CD4-positive, CD25-positive, alpha-beta regulatory T cell (primary cell): ENCODE measurements around the gene FAM98A. TPM values are rescaled to one million over a fixed set of nuclear protein-coding genes. Genes with fewer than 3 reads are reported as not detected.

ENCODE experiments used
- ATAC-seq, 2 donors: fragments of 150-1000 bp; cut with Tn5 transposase; one replicate each; pipeline ENCODE4 v1.10.0; 2021; ENCODE audit warnings: low read depth in 2 of 2, moderate number of reproducible peaks in 2 of 2, moderate library complexity in 1 of 2
- DNase-seq, 3 donors: peaks; one replicate each; pipeline versions ENCODE4 v3.0.0 to v3.0.0-alpha.2; 2012 to 2022; ENCODE audit warnings: mixed read lengths in 1 of 3
- H3K27ac ChIP-seq: one replicate; pipeline ENCODE4 v1.7.0; 2013; ENCODE audit warnings: mild to moderate bottlenecking, low read length; ENCODE audit not compliant: insufficient read depth, poor library complexity, severe bottlenecking
- H3K27me3 ChIP-seq: one replicate; pipeline ENCODE4 v1.7.0; 2013; ENCODE audit warnings: low read length; ENCODE audit not compliant: control insufficient read depth, insufficient read depth
- H3K36me3 ChIP-seq: one replicate; pipeline ENCODE4 v1.7.0; 2013; ENCODE audit warnings: mild to moderate bottlenecking, low read length, moderate library complexity; ENCODE audit not compliant: control insufficient read depth, insufficient read depth
- H3K4me1 ChIP-seq: 2 replicates; pipeline ENCODE4 v1.7.0; 2013; ENCODE audit warnings: mild to moderate bottlenecking, low read length; ENCODE audit not compliant: insufficient read depth, control insufficient read depth, poor library complexity, severe bottlenecking
- H3K4me3 ChIP-seq: one replicate; pipeline ENCODE4 v1.7.0; 2013; ENCODE audit warnings: low read depth, mild to moderate bottlenecking, low read length, moderate library complexity
- H3K9me3 ChIP-seq, 2 experiments: 1 replicate in 1 of 2; 2 replicates in 1 of 2; pipeline ENCODE4 v1.7.0; 2013; ENCODE audit warnings: low read length in 2 of 2, mild to moderate bottlenecking in 1 of 2, moderate library complexity in 1 of 2; ENCODE audit not compliant: control insufficient read depth in 2 of 2
- H3K27ac Mint-ChIP-seq, 3 donors: one replicate each; pipeline ENCODE4 v1.8.0; 2020 to 2022; ENCODE audit warnings: mild to moderate bottlenecking in 3 of 3, mixed read lengths in 3 of 3, moderate library complexity in 2 of 3
- H3K27me3 Mint-ChIP-seq: one replicate; pipeline ENCODE4 v1.8.0; 2022; ENCODE audit warnings: mild to moderate bottlenecking, mixed read lengths
- H3K36me3 Mint-ChIP-seq: one replicate; pipeline ENCODE4 v1.8.0; 2020; ENCODE audit warnings: mixed read lengths
- H3K4me1 Mint-ChIP-seq, 4 donors: one replicate each; pipeline ENCODE4 v1.8.0; 2020 to 2022; ENCODE audit warnings: mixed read lengths in 4 of 4, mild to moderate bottlenecking in 1 of 4
- H3K4me3 Mint-ChIP-seq, 4 donors: one replicate each; pipeline ENCODE4 v1.8.0; 2020 to 2022; ENCODE audit warnings: mild to moderate bottlenecking in 4 of 4, mixed read lengths in 4 of 4, moderate library complexity in 3 of 4
- H3K9me3 Mint-ChIP-seq, 7 donors: one replicate each; pipeline ENCODE4 v1.8.0; 2020 to 2022; ENCODE audit warnings: mixed read lengths in 7 of 7, mild to moderate bottlenecking in 3 of 7, moderate library complexity in 2 of 7
- polyA plus RNA-seq, 4 donors: library from polyadenylated mRNA; unstranded; fragments of 300-500 nt; fragmentation: Illumina TruSeq; gene quantifications; one replicate each; pipeline ENCODE4 v1.2.3, GENCODE V29; 2021
- total RNA-seq: library from RNA; stranded (reverse); gene quantifications from one replicate; pipeline ENCODE4 v1.2.3, GENCODE V29; 2022

The FAM98A gene
- total and polyA plus RNA-seq, 5 donors from 2014 or later: 14.8 to 29.0 (median 19.5) TPM

DNA sequence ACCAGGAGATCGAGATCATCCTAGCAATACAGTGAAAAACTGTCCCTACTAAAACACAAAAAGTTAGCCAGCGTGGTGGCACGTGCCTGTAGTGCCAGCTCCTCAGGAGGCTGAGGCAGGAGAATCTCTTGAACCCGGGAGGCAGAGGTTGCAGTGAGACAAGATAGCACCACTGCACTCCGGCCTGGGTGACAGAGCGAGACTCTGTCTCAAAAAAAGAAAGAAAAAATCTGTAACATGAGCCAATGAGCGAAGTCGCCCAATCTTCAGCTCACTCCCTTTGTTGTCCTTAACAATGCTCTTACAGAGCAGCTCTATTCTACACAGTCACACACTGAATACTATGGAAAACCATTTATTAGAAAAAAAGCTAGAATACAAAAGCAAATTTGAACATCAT lies 22.0 kb downstream of the FAM98A start:
- no peak for DNase-seq
- no peaks in the 10 kb centered on the region for H3K27me3 Mint-ChIP-seq
- H3K27me3 ChIP-seq: no peaks in the 10 kb centered on the region
- no peaks in the 10 kb centered on the region for H3K4me1 ChIP-seq
- peaks cover 0 to 7% (median 2%) of the 10 kb centered on the region in 4 donors for H3K4me1 Mint-ChIP-seq
- no peaks in the 10 kb centered on the region for H3K9me3 ChIP-seq
- no peaks in the 10 kb centered on the region for H3K9me3 Mint-ChIP-seq
- no peak for ATAC-seq
- H3K27ac ChIP-seq: no peak overlapping the region
- H3K36me3 Mint-ChIP-seq: no peaks in the 10 kb centered on the region
- no peak overlapping the region for H3K4me3 Mint-ChIP-seq
- no peak overlapping the region for H3K4me3 ChIP-seq
- H3K27ac Mint-ChIP-seq: no peak overlapping the region
- no peaks in the 10 kb centered on the region for H3K36me3 ChIP-seq

GRCh38 chr2:33573657-33574056 lies 25.4 kb downstream of the FAM98A start:
- no peaks in the 10 kb centered on the region for H3K9me3 Mint-ChIP-seq
- H3K36me3 ChIP-seq: no peaks in the 10 kb centered on the region
- no peaks in the 10 kb centered on the region for H3K9me3 ChIP-seq
- H3K27me3 ChIP-seq: no peaks in the 10 kb centered on the region
- H3K27ac Mint-ChIP-seq: peak overlapping the region in 1 of 3 donors; percentile 18
- H3K27me3 Mint-ChIP-seq: no peaks in the 10 kb centered on the region
- DNase-seq: no peak
- no peak overlapping the region for H3K4me3 Mint-ChIP-seq
- no peaks in the 10 kb centered on the region for H3K4me1 ChIP-seq
- no peak overlapping the region for H3K4me3 ChIP-seq
- peaks cover 0 to 2% (median 0%) of the 10 kb centered on the region in 4 donors for H3K4me1 Mint-ChIP-seq
- ATAC-seq: no peak
- no peaks in the 10 kb centered on the region for H3K36me3 Mint-ChIP-seq
- no peak overlapping the region for H3K27ac ChIP-seq

DNA sequence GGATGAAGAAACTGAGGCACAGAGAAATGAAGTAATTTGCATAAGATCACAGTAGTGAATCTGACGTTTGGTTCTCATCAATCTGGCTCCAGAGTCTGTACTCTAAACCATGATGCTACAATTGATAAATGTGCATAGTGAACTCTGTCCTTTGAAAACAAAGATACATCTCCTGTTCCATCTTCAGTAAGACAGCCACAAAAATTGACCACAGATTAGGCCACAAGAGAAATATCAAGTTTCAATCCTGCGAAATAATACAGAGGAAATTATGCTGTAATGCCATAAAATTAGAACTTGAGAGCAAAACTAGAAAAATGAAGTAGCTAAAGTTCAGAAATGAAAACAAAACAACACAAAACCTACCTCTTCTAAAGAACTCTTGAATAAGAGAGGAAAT lies 28.4 kb downstream of the FAM98A start:
- H3K9me3 ChIP-seq: no peaks in the 10 kb centered on the region
- no peak overlapping the region for H3K27ac ChIP-seq
- H3K9me3 Mint-ChIP-seq: no peaks in the 10 kb centered on the region
- no peaks in the 10 kb centered on the region for H3K36me3 ChIP-seq
- no peaks in the 10 kb centered on the region for H3K4me1 ChIP-seq
- H3K27ac Mint-ChIP-seq: no peak overlapping the region
- no peaks in the 10 kb centered on the region for H3K27me3 Mint-ChIP-seq
- DNase-seq: no peak
- H3K4me3 Mint-ChIP-seq: no peak overlapping the region
- H3K36me3 Mint-ChIP-seq: peaks cover 5% of the 10 kb centered on the region
- ATAC-seq: no peak
- no peaks in the 10 kb centered on the region for H3K27me3 ChIP-seq
- no peak overlapping the region for H3K4me3 ChIP-seq
- H3K4me1 Mint-ChIP-seq: peaks cover 0 to 2% (median 0%) of the 10 kb centered on the region in 4 donors

DNA sequence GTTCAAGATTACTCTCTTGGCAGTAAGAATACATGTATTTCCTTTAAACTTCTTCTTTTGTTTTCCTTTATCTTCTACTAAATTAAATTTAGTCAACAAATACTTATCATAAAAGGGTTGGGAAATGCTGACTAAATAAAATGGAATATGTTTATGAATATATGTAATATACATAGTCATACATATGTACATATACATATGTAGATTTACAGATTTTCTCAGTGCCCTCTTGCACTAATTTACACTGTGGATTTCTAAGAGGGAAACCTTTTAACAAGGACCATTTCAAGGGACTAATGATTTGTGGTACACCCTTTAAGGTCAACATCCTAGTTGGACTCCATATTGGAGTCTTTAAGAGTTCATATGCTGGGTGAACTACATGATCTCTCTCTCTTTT lies 37.2 kb downstream of the FAM98A start:
- Histone ChIP-seq H3K4me3 (no peak overlapping the region), H3K4me1 (no peaks in the 10 kb centered on the region), H3K9me3 (no peaks in the 10 kb centered on the region), H3K36me3 (no peaks in the 10 kb centered on the region), H3K27ac (no peak overlapping the region), H3K27me3 (no peaks in the 10 kb centered on the region)
- Mint-ChIP-seq H3K4me1 (no peaks in the 10 kb centered on the region), H3K4me3 (no peak overlapping the region), H3K36me3 (peaks cover 46% of the 10 kb centered on the region), H3K9me3 (peaks cover 0 to under 1% (median 0%) of the 10 kb centered on the region in 7 donors), H3K27me3 (no peaks in the 10 kb centered on the region), H3K27ac (no peak overlapping the region)
- DNase-seq: no peak
- ATAC-seq: no peak

DNA sequence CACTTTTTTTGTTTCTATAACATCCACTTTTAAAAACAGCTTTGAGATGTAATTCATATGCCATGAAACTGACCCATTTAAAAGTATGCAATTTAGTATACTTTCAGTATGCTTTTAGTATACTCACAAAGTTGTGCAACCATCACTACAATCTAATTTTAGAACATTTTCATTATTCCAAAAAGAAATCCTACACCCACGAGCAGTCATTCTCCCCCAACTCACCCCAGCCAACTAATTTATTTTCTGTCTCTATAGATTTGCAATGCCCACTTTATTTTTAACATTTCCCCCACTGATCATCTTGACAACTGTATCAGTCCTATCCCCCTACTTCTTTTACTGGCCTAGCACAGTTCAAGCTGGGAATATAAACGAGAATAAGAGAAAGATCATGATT lies 39.1 kb downstream of the FAM98A start:
- no peak overlapping the region for H3K4me3 Mint-ChIP-seq
- H3K4me1 ChIP-seq: no peaks in the 10 kb centered on the region
- peaks cover 51% of the 10 kb centered on the region for H3K36me3 Mint-ChIP-seq
- H3K4me3 ChIP-seq: no peak overlapping the region
- no peak overlapping the region for H3K27ac Mint-ChIP-seq
- H3K27me3 ChIP-seq: no peaks in the 10 kb centered on the region
- no peaks in the 10 kb centered on the region for H3K36me3 ChIP-seq
- no peak overlapping the region for H3K27ac ChIP-seq
- no peaks in the 10 kb centered on the region for H3K4me1 Mint-ChIP-seq
- peaks cover 0 to 2% (median 0%) of the 10 kb centered on the region in 7 donors for H3K9me3 Mint-ChIP-seq
- no peaks in the 10 kb centered on the region for H3K9me3 ChIP-seq
- no peak for ATAC-seq
- DNase-seq: no peak
- H3K27me3 Mint-ChIP-seq: no peaks in the 10 kb centered on the region

GRCh38 chr2:33559328-33559727 lies 39.8 kb downstream of the FAM98A start:
- Mint-ChIP-seq H3K27me3 (no peaks in the 10 kb centered on the region), H3K4me1 (no peaks in the 10 kb centered on the region), H3K4me3 (no peak overlapping the region), H3K27ac (no peak overlapping the region), H3K9me3 (peaks cover 0 to 2% (median 0%) of the 10 kb centered on the region in 7 donors), H3K36me3 (peaks cover 53% of the 10 kb centered on the region)
- H3K4me1 ChIP-seq: no peaks in the 10 kb centered on the region
- no peak for DNase-seq
- no peak overlapping the region for H3K4me3 ChIP-seq
- H3K27me3 ChIP-seq: no peaks in the 10 kb centered on the region
- H3K9me3 ChIP-seq: no peaks in the 10 kb centered on the region
- H3K36me3 ChIP-seq: no peaks in the 10 kb centered on the region
- no peak for ATAC-seq
- H3K27ac ChIP-seq: no peak overlapping the region

DNA sequence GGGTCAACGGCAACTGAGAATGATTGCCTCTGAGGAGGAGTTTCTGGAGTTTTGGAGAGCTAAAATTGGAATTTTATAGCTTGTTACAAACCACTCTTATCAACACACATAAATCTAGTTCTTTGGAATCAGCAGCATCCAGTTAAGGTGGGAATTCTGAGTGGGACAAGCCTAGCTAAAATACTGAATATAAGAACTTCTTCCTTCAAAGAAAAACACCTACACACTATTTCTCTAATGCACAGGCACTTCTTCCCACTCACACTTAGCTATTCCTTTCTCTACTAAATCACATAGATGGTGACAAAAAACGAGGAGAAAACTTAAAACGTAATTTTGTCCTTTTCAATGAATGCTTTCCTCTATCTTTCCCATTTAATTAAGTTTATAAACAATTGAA lies 43.4 kb downstream of the FAM98A start:
- H3K4me3 ChIP-seq: no peak overlapping the region
- H3K9me3 ChIP-seq: no peaks in the 10 kb centered on the region
- Mint-ChIP-seq H3K27me3 (no peaks in the 10 kb centered on the region), H3K9me3 (peaks cover 0 to 3% (median 0%) of the 10 kb centered on the region in 7 donors), H3K4me3 (no peak overlapping the region), H3K4me1 (no peaks in the 10 kb centered on the region), H3K27ac (no peak overlapping the region), H3K36me3 (peaks cover 39% of the 10 kb centered on the region)
- DNase-seq (no peak), ATAC-seq (no peak)
- no peaks in the 10 kb centered on the region for H3K4me1 ChIP-seq
- no peaks in the 10 kb centered on the region for H3K27me3 ChIP-seq
- no peaks in the 10 kb centered on the region for H3K36me3 ChIP-seq
- no peak overlapping the region for H3K27ac ChIP-seq

- no peak overlapping the region for H3K4me3 ChIP-seq
- Mint-ChIP-seq H3K9me3 (peaks cover 0 to 3% (median 0%) of the 10 kb centered on the region in 7 donors), H3K27me3 (no peaks in the 10 kb centered on the region), H3K36me3 (peaks cover 17% of the 10 kb centered on the region), H3K27ac (no peak overlapping the region), H3K4me1 (no peaks in the 10 kb centered on the region), H3K4me3 (no peak overlapping the region)
- no peak overlapping the region for H3K27ac ChIP-seq
- ATAC-seq (no peak), DNase-seq (no peak)
- H3K27me3 ChIP-seq: no peaks in the 10 kb centered on the region
- no peaks in the 10 kb centered on the region for H3K9me3 ChIP-seq
- no peaks in the 10 kb centered on the region for H3K36me3 ChIP-seq
- no peaks in the 10 kb centered on the region for H3K4me1 ChIP-seq
Measured at GRCh38 chr2:33552758-33553461, 46.2 kb downstream of the FAM98A start.
